ENCODE measurements around the gene ZNF791. TPM values are rescaled to one million over a fixed set of nuclear protein-coding genes. Genes with fewer than 3 reads are reported as not detected.

ZNF791 gene
- total and polyA plus RNA-seq, 2 of the 13 experiments (the other 11 are each of a cell fraction or from before 2014, with no cell fraction given) = 12.8 to 17.4 TPM

GRCh38 chr19:12610540-12611360, at the start of gene ZNF791, which contains the start of gene ZNF490 (continued):
- TF ChIP-seq PRMT3 (CRISPR knock-in tag; IDR thresholded peaks at IDR 0.05; ENCODE audit: borderline replicate concordance, low read depth) = no peak; the same call in 1 of the 2 replicates
- peak; percentile 19; the same call in 1 of the 2 replicates for TF ChIP-seq MLX (CRISPR knock-in tag; IDR thresholded peaks at IDR 0.05)
- TF ChIP-seq ZNF160 (CRISPR knock-in tag; IDR thresholded peaks at IDR 0.05) = peak; percentile 32; the same call in 1 of the 2 replicates
- TF ChIP-seq ZNF7 (CRISPR knock-in tag; IDR thresholded peaks at IDR 0.05) = no peak
- 0 out of 2 replicates have a peak, but pooled peaks have one; percentile 13 for TF ChIP-seq U2AF2 (IDR thresholded peaks at IDR 0.05; ENCODE audit: low read depth, low read length)
- TF ChIP-seq TFAP4 (IDR thresholded peaks at IDR 0.05; ENCODE audit: borderline replicate concordance, low read depth) = no peak; the same call in 1 of the 2 replicates
- TF ChIP-seq PREB (CRISPR knock-in tag; IDR thresholded peaks at IDR 0.05) = no peak
- peak in 1 of 2 experiments; percentile 68; a peak in 2 of 4 replicates for TF ChIP-seq EP300 (IDR thresholded peaks at IDR 0.05; ENCODE audit: low read depth in 2 of 2, low read length in 2 of 2)
- TF ChIP-seq EP300 (CRISPR knock-in tag; IDR thresholded peaks at IDR 0.05; ENCODE audit: borderline replicate concordance) = peak; percentile 57
- TF ChIP-seq ZXDC (CRISPR knock-in tag; IDR thresholded peaks at IDR 0.05) = no peak
- peak; percentile 86 for TF ChIP-seq AGO2 (optimal IDR thresholded peaks at IDR 0.05; ENCODE audit: low read depth, low read length)
- no peak; the same call in 1 of the 2 replicates for TF ChIP-seq DPF2 (CRISPR knock-in tag; IDR thresholded peaks at IDR 0.05; ENCODE audit: borderline replicate concordance, low read depth)
- peak; percentile 37; the same call in 1 of the 2 replicates for TF ChIP-seq MNT (IDR thresholded peaks at IDR 0.05)
- no peak for TF ChIP-seq ZNF17 (CRISPR knock-in tag; IDR thresholded peaks at IDR 0.05)
- peak; percentile 46 for TF ChIP-seq CEBPG (CRISPR knock-in tag; IDR thresholded peaks at IDR 0.05)
- TF ChIP-seq FOXC1 (CRISPR knock-in tag; IDR thresholded peaks at IDR 0.05; ENCODE audit: borderline replicate concordance) = peak; percentile 43; the same call in 1 of the 2 replicates
- no peak for TF ChIP-seq LRRFIP1 (CRISPR knock-in tag; conservative IDR thresholded peaks at IDR 0.05)
- no peak for TF ChIP-seq PAX8 (CRISPR knock-in tag; IDR thresholded peaks at IDR 0.05; ENCODE audit: borderline replicate concordance)
- TF ChIP-seq THAP11 (CRISPR knock-in tag; IDR thresholded peaks at IDR 0.05) = peak; percentile 93
